Calu3 (cell line): ENCODE data around the gene NR2F1. TPM values are rescaled to one million over a fixed set of nuclear protein-coding genes. Genes with fewer than 3 reads are reported as not detected.

Experiments
- BruUV-seq: library from RNA; stranded (reverse); fragments of 400-500 nt; replicated peaks from 2 replicates; lab custom pipeline; 2021; lab: Mats Ljungman, UMichigan
- CTCF ChIA-PET: fragments of 300-600 bp; sonication (Branson Sonifier 250); formaldehyde crosslinking; loops from one replicate; lab custom pipeline; 2022; ENCODE audit warnings: antibody characterized with exemption; lab: Charles Lee
- DNase-seq: peaks from one replicate; pipeline ENCODE4 v3.0.0; 2022
- H3K27ac Mint-ChIP-seq: one replicate; pipeline ENCODE4 v1.8.0; 2022; ENCODE audit warnings: mixed read lengths; ENCODE audit not compliant: unreplicated experiment
- H3K27me3 Mint-ChIP-seq: one replicate; pipeline ENCODE4 v1.8.0; 2022; ENCODE audit warnings: mixed read lengths; ENCODE audit not compliant: unreplicated experiment
- H3K36me3 Mint-ChIP-seq: one replicate; pipeline ENCODE4 v1.8.0; 2022; ENCODE audit warnings: mild to moderate bottlenecking, moderate library complexity, mixed read lengths; ENCODE audit not compliant: insufficient read depth, unreplicated experiment
- H3K4me1 Mint-ChIP-seq: one replicate; pipeline ENCODE4 v1.8.0; 2022; ENCODE audit warnings: mild to moderate bottlenecking, low read depth, mixed read lengths; ENCODE audit not compliant: unreplicated experiment
- H3K4me3 Mint-ChIP-seq: one replicate; pipeline ENCODE4 v1.8.0; 2022; ENCODE audit warnings: mild to moderate bottlenecking, low read depth, moderate library complexity, mixed read lengths; ENCODE audit not compliant: unreplicated experiment
- H3K9me3 Mint-ChIP-seq: one replicate; pipeline ENCODE4 v1.8.0; 2022; ENCODE audit warnings: low read depth, mixed read lengths; ENCODE audit not compliant: unreplicated experiment
- intact Hi-C: fragments of 100-400 bp; cut with micrococcal nuclease; formaldehyde crosslinking; loops from one replicate; pipeline ENCODE4 v1.10.0; 2022; ENCODE audit not compliant: unreplicated experiment
- total RNA-seq: library from RNA; stranded (reverse); gene quantifications from 2 replicates; pipeline ENCODE4 v1.2.3, GENCODE V29; 2022
- TF ChIP-seq, protein P1 (sequence below): fragments of 200-600 bp; IDR thresholded peaks from one replicate; pipeline ENCODE4 v1.8.0; 2022; ENCODE audit warnings: antibody characterized with exemption; ENCODE audit not compliant: unreplicated experiment

The NR2F1 gene
- total RNA-seq, 1 experiment from 2014 or later = 29.1 TPM

DNA sequence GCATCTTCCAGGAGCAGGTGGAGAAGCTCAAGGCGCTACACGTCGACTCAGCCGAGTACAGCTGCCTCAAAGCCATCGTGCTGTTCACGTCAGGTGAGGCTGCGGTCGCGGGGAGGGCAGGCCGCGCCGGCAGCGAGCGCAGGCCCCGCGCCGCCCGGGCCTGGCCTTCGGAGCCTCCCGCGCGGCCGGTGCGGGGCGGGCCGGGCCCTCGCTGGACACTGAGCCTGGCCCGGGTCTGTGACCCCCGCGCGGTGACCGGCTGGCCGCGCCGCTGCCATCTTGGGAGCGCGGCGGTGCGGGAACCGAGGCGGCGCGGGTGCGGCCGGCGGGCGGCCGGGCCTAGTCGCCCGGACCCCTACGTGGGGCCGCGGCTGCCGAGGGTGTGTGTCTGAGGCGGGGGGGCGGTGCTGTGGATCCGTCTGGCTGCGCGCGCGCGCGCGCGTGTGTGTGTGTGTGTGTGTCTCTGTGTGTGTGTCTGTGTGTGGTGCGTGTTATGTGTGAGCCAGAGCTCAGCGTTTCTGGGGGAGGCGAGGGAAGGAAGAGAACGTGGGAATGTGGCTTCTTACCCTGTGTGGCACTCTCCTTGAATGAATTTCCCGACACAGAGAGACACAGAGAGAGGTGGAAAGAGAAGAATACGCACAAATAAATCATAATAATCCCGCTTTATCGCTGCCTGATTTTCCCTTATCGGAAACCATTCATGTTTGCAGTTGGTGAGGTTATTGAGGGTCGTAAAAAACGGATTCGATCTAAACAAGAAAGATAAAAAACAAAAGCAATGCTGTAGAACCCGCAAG is 5.5 kb downstream of the NR2F1 start:
- no peak overlapping the region for H3K4me3 Mint-ChIP-seq
- H3K4me1 Mint-ChIP-seq = peaks cover 15% of the 10 kb centered on the region
- CTCF ChIA-PET = no interaction called here
- no peak for DNase-seq
- no TSS peak for BruUV-seq
- no peaks in the 10 kb centered on the region for H3K9me3 Mint-ChIP-seq
- intact Hi-C loops = loop anchor here (10.0 kb wide), 3 partner anchors 334 to 1266 kb away; a partner anchor contains a TSS
- H3K36me3 Mint-ChIP-seq = peaks cover 22% of the 10 kb centered on the region
- H3K27ac Mint-ChIP-seq = no peak overlapping the region
- no peaks in the 10 kb centered on the region for H3K27me3 Mint-ChIP-seq
- TF ChIP-seq, protein P1, sequence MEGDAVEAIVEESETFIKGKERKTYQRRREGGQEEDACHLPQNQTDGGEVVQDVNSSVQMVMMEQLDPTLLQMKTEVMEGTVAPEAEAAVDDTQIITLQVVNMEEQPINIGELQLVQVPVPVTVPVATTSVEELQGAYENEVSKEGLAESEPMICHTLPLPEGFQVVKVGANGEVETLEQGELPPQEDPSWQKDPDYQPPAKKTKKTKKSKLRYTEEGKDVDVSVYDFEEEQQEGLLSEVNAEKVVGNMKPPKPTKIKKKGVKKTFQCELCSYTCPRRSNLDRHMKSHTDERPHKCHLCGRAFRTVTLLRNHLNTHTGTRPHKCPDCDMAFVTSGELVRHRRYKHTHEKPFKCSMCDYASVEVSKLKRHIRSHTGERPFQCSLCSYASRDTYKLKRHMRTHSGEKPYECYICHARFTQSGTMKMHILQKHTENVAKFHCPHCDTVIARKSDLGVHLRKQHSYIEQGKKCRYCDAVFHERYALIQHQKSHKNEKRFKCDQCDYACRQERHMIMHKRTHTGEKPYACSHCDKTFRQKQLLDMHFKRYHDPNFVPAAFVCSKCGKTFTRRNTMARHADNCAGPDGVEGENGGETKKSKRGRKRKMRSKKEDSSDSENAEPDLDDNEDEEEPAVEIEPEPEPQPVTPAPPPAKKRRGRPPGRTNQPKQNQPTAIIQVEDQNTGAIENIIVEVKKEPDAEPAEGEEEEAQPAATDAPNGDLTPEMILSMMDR = no peak

DNA sequence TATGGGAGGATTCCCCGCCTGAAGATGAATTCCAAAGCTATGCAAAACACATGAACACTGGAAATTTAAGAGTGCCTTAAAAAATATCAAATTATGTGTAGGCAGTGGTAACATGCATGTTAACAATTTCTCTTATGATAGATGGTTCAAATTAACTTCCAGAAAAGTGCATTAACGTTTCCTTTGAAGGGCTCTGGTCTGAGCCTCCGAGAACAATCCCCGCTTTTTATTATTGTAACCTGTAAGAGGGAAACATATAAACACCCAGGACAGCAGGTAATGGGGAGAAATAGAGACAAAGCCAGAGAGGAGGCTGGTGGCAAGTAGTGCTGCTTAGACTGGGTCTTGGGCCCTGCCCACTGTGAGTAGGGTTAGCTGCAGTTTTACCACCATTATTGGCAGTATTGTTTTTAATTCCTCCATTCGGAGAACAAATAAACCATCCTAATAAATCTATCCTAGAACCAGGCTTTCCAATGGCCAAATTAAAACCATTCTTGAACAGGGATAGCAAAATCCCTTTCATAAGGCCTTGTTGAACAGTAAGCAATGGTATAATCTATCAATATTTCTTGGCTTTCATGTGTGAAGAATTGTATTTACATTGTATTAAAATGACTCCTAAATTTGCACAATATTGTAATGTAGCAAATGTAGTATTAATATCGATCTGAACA is 6.3 kb downstream of the NR2F1 start:
- Mint-ChIP-seq H3K27ac (no peak overlapping the region), H3K36me3 (peaks cover 23% of the 10 kb centered on the region), H3K9me3 (no peaks in the 10 kb centered on the region), H3K4me3 (no peak overlapping the region), H3K27me3 (no peaks in the 10 kb centered on the region), H3K4me1 (peaks cover 15% of the 10 kb centered on the region)
- TF ChIP-seq, protein P1 = no peak
- intact Hi-C loops = loop anchor here (10.0 kb wide), 3 partner anchors 334 to 1266 kb away; a partner anchor contains a TSS
- no peak for DNase-seq
- CTCF ChIA-PET = no interaction called here
- no TSS peak for BruUV-seq

DNA sequence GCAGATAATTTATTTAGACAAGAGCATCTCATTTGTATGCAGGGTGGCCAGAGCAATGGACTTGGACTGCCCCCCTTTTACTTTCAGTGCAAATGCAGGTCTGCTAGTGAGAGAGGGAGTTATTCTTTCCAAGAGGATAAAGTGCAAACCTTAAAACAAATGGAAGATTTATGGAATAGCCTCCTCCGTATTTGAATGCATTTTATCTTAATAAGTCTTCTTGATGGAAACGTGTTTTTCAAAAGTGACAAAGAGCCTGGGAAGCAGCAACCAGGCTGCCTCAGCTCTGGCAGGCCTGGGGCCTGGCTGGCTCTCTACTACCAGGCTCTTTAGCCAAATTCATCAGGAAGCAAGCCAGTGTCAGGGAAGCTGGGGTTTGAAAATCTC is 6.8 kb downstream of the NR2F1 start:
- CTCF ChIA-PET = no interaction called here
- H3K4me3 Mint-ChIP-seq = no peak overlapping the region
- no peak for DNase-seq
- TF ChIP-seq, protein P1 = no peak
- H3K9me3 Mint-ChIP-seq = no peaks in the 10 kb centered on the region
- peaks cover 15% of the 10 kb centered on the region for H3K4me1 Mint-ChIP-seq
- no peaks in the 10 kb centered on the region for H3K27me3 Mint-ChIP-seq
- no TSS peak for BruUV-seq
- H3K27ac Mint-ChIP-seq = no peak overlapping the region
- peaks cover 23% of the 10 kb centered on the region for H3K36me3 Mint-ChIP-seq
- intact Hi-C loops = loop anchor here (10.0 kb wide), 3 partner anchors 335 to 1265 kb away; a partner anchor contains a TSS

DNA sequence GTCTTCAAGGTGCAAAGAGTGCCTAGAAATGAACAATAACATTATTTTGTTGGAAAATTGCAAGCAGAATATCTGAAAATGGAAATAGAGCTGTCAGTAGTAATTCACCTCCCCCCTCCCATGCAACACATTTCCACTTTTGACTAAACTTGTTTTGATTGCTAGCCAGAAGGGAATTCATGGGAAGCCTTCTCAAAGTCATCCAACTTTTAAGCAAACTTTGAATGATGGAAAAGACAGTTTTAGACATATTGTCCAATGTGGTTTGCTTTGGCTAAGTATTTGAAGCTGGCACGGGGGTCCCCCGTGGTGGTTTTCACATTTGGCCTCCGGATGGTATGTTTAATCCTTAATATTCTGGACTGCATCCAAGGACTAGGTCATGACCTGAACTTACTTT is 7.5 kb downstream of the NR2F1 start:
- no peak overlapping the region for H3K4me3 Mint-ChIP-seq
- no TSS peak for BruUV-seq
- CTCF ChIA-PET = no interaction called here
- DNase-seq = no peak
- H3K36me3 Mint-ChIP-seq = peaks cover 19% of the 10 kb centered on the region
- TF ChIP-seq, protein P1 = no peak
- peaks cover 15% of the 10 kb centered on the region for H3K4me1 Mint-ChIP-seq
- no peaks in the 10 kb centered on the region for H3K9me3 Mint-ChIP-seq
- H3K27ac Mint-ChIP-seq = no peak overlapping the region
- intact Hi-C loops = no loop called here
- no peaks in the 10 kb centered on the region for H3K27me3 Mint-ChIP-seq
